NCI-H1105 treated with DMSO at 0.1 percent for 48 hours (cell line): ENCODE results near the gene CRTC2.
"Not testable (repeated sequence)": the region's sequence is repeated elsewhere in the genome, so short reads cannot be mapped to it uniquely, and the experiment has no call there.

Source experiments
- DNase-seq: peaks from one replicate; lab custom pipeline; 2025; lab: John Stamatoyannopoulos, UW

CRTC2 gene

GRCh38 chr1:153928791-153929341, 29.5 kb downstream of the CRTC2 start:
- DNase-seq: no peak

- no peak for DNase-seq
These were observed 30.2 kb downstream of the CRTC2 start for GRCh38 chr1:153928245-153928644.

- DNase-seq: no peak
These were observed 32.0 kb downstream of the CRTC2 start for GRCh38 chr1:153926405-153926804.

GRCh38 chr1:153922972-153923925, 35.2 kb downstream of the CRTC2 start, which contains the start of gene GATAD2B:
TSS of gene GATAD2B (minus strand) at chr1:153922972. CDS start at chr1:153828347, 94,625 bp downstream.
- DNase-seq: peak; percentile 99

- peak; percentile 71 for DNase-seq
These were observed 36.1 kb downstream of the CRTC2 start for GRCh38 chr1:153922076-153922971.

GRCh38 chr1:153921803-153922075, 36.7 kb downstream of the CRTC2 start:
- DNase-seq: peak; percentile 39

GRCh38 chr1:153921080-153921802, 37.2 kb downstream of the CRTC2 start:
- no peak for DNase-seq

GRCh38 chr1:153919876-153920852, 38.2 kb downstream of the CRTC2 start:
- no peak for DNase-seq

GRCh38 chr1:153916297-153916696, 42.1 kb downstream of the CRTC2 start:
- DNase-seq: no peak

- DNase-seq: no peak
These were observed 46.1 kb downstream of the CRTC2 start for GRCh38 chr1:153912349-153912748.

- DNase-seq: not testable (repeated sequence)
These were observed 47.9 kb downstream of the CRTC2 start for GRCh38 chr1:153910560-153910959.

- no peak for DNase-seq
These were observed 50.3 kb downstream of the CRTC2 start for GRCh38 chr1:153908071-153908470.

- DNase-seq: no peak
These were observed 51.3 kb downstream of the CRTC2 start for GRCh38 chr1:153907134-153907533.

GRCh38 chr1:153906396-153906795, 52.0 kb downstream of the CRTC2 start:
- DNase-seq: no peak

GRCh38 chr1:153905908-153906307, 52.5 kb downstream of the CRTC2 start:
- DNase-seq: not testable (repeated sequence)

GRCh38 chr1:153903841-153904455, 54.5 kb downstream of the CRTC2 start:
- no peak for DNase-seq

GRCh38 chr1:153899509-153899908, 58.9 kb downstream of the CRTC2 start:
- no peak for DNase-seq
